Measurements from ENCODE around the gene KCNQ1. TPM values are rescaled to one million over a fixed set of nuclear protein-coding genes. Genes with fewer than 3 reads are reported as not detected.
A peak's percentile ranks its signal among the peaks of the same experiment; 100 is the strongest.

Gene KCNQ1
- total RNA-seq, 2 donors from 2014 or later: 38.9 to 46.1 TPM

- peak in 3 of 4 donors; percentile 4 to 8 (median 8) for DNase-seq
- H3K27me3 ChIP-seq: no peaks in the 10 kb centered on the region
- no peaks in the 10 kb centered on the region for H3K9me3 ChIP-seq
- 90 to 97% methylated on average over 4 to 20 of the region's 20 CpGs for WGBS, 2 donors
- no peak overlapping the region for H3K4me3 ChIP-seq
- no peaks in the 10 kb centered on the region for H3K4me1 ChIP-seq
- intact Hi-C loops (cut with DNase I): no loop called here
- H3K27ac ChIP-seq: no peak overlapping the region
- TF ChIP-seq CTCF (IDR thresholded peaks at IDR 0.05) (no peak), POLR2A (IDR thresholded peaks at IDR 0.05) (no peak)
- ATAC-seq: no peak
- H3K36me3 ChIP-seq (replicated peaks in 1 of 2; ENCODE audit: insufficient read depth in 1 of 2, low read depth in 2 of 2): peaks cover 0 to 13% of the 10 kb centered on the region in 2 donors
These were observed 142.5 kb downstream of the KCNQ1 start for GRCh38 chr11:2587132-2587930.

- TF ChIP-seq CTCF (IDR thresholded peaks at IDR 0.05) (no peak), POLR2A (IDR thresholded peaks at IDR 0.05) (no peak)
- intact Hi-C loops (cut with DNase I): no loop called here
These were observed 143.4 kb downstream of the KCNQ1 start for GRCh38 chr11:2587976-2588748.

GRCh38 chr11:2588809-2589537, 144.2 kb downstream of the KCNQ1 start:
- no peak for TF ChIP-seq CTCF (IDR thresholded peaks at IDR 0.05)
- TF ChIP-seq POLR2A (IDR thresholded peaks at IDR 0.05): no peak
- DNase-seq (peak in 3 of 4 donors; percentile 3 to 10 (median 8)), ATAC-seq (no peak)
- 89 to 91% methylated on average over 13 to 28 of the region's 29 CpGs for WGBS, 2 donors
- no peaks in the 10 kb centered on the region for H3K9me3 ChIP-seq
- intact Hi-C loops (cut with DNase I): no loop called here
- no peaks in the 10 kb centered on the region for H3K4me1 ChIP-seq
- H3K27me3 ChIP-seq: no peaks in the 10 kb centered on the region
- H3K27ac ChIP-seq: no peak overlapping the region
- no peak overlapping the region for H3K4me3 ChIP-seq
- peaks cover 0 to 15% of the 10 kb centered on the region in 2 donors for H3K36me3 ChIP-seq (replicated peaks in 1 of 2; ENCODE audit: insufficient read depth in 1 of 2, low read depth in 2 of 2)

More at GRCh38 chr11:2587976-2588748, 143.4 kb downstream of the KCNQ1 start:
- Histone ChIP-seq H3K4me3 (no peak overlapping the region), H3K9me3 (no peaks in the 10 kb centered on the region), H3K27ac (no peak overlapping the region), H3K4me1 (no peaks in the 10 kb centered on the region), H3K36me3 (replicated peaks in 1 of 2; ENCODE audit: insufficient read depth in 1 of 2, low read depth in 2 of 2) (peaks cover 0 to 15% of the 10 kb centered on the region in 2 donors), H3K27me3 (no peaks in the 10 kb centered on the region)
- ATAC-seq (no peak), DNase-seq (peak in 3 of 4 donors; percentile 4 to 8 (median 6))
- whole genome bisulfite sequencing, 2 donors: 93 to 94% methylated on average over 22 to 24 of the region's 25 CpGs

GRCh38 chr11:2589538-2589934, 144.7 kb downstream of the KCNQ1 start:
- no peak for ATAC-seq
- TF ChIP-seq POLR2A (IDR thresholded peaks at IDR 0.05) (no peak), CTCF (IDR thresholded peaks at IDR 0.05) (no peak)
- H3K9me3 ChIP-seq: no peaks in the 10 kb centered on the region
- peak in 3 of 4 donors; percentile 3 to 8 (median 7) for DNase-seq
- H3K36me3 ChIP-seq (replicated peaks in 1 of 2; ENCODE audit: insufficient read depth in 1 of 2, low read depth in 2 of 2): peaks cover 0 to 15% of the 10 kb centered on the region in 2 donors
- H3K27me3 ChIP-seq: no peaks in the 10 kb centered on the region
- 88 to 100% methylated on average over 1 to 12 of the region's 12 CpGs for WGBS, 2 donors
- no peak overlapping the region for H3K27ac ChIP-seq
- intact Hi-C loops (cut with DNase I): no loop called here
- no peaks in the 10 kb centered on the region for H3K4me1 ChIP-seq
- no peak overlapping the region for H3K4me3 ChIP-seq

Measured in body of pancreas (tissue), 4 donors.